SKM-1 (cell line): ENCODE measurements around the gene CACNA1C.

Experiments used
- DNase-seq: peaks from one replicate; lab custom pipeline; 2025; ENCODE audit not compliant: unreplicated experiment; lab: John Stamatoyannopoulos, UW

CACNA1C gene

DNA sequence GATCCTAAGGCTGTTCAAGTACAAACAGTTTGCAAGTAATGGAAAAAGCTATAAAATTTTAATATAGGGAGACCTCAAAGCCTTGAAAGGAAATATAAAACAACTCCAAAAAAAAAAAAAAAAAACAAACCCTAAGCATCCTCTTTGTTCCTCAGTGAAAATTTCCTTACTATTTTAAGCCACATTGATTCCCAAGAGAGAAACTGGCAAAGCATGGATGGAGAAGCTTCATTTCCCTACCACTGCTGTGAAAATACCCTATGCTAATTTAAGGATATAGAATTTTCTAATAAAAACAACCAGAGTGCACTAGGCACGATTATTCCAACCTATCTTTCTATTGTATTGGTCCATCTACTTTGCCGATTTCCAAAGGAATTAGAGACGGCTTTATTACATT is 283.1 kb downstream of the CACNA1C start:
- no peak for DNase-seq

GRCh38 chr12:2336409-2336829 is 283.6 kb downstream of the CACNA1C start:
- no peak for DNase-seq

DNA sequence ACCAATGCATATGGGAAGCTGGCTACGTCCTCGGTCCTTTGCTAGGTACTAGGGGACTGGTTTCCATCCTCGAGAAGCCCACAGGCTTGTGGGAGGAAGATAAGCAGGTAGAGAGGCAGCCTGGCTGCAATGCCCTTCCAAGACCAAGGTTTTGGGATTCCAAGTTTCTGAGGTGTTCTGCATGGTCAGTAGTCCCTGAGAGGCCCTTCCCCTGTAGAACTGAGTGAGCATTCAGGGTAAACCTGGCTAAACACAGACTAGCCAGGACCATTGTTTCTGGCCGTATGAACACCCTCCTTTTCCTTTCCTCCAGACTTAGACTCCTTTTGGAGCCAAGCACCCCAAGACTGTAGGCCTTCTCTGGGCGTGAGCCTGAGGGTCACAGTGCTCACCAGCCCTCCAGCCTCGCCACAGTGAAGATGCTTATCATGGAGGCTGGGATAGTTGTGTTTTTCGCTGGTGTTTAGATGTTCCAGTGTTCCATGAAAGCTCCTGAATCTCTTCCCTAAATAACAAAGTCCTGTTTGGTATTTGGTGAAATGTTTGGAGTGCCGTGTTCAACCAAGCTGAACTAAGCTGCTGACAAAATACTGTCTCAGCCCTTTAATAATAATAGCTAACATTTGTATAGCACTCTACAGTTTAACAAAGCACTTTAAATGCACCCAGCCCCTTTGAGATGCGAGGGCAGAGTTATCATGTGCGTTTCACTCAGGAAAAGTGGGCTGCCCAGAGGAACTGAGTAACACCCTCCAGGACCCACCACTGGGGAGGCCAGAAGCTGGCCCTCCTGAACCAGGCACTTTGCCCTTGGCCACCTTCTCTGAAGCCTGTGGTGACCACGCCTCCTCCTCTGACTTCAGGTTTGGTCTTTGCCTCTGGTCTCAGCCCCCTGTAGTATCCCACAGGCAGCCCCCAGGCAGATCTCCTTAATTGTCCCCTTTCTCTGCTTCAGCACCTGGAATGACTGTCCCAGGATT is 284.5 kb downstream of the CACNA1C start:
- no peak for DNase-seq

DNA sequence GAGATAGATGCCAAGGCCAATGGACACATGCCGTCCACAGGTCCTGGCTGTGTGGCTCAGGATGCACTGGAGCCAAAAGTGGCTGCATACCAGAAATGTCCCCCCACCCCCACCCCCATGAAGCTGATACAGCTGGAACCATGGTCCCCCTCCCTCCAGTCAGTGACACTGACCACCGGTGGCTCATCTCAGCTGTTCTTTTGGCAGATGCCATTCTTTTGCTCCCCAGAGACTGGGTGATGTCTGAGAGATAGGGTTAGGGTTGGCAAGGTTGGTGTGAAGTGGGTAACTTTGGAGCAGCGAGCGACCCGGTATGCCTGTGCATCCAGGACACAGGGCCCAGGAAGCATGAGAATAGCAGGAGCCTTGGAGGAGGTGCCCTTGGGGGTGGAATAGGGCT is 285.6 kb downstream of the CACNA1C start:
- DNase-seq, result no peak

DNA sequence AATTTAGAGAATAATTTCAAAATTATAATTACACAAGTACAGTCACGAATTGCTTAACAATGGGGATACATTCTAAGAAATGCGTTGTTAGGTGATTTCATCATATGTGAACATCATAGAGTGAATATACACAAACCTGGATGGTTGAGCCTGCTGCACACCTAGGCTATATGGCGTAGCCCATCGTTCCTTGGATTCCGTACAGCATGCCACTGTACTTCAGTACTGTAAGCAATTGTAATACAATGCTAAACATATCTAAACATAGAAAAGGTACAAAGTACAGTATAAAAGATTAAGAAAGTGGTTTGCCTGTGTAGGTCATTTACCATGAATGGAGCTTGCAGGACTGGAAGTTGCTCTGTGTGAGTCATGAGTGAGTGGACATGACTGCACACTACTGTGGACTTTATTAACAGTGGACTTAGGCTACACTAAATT is 286.2 kb downstream of the CACNA1C start:
- DNase-seq, result no peak

DNA sequence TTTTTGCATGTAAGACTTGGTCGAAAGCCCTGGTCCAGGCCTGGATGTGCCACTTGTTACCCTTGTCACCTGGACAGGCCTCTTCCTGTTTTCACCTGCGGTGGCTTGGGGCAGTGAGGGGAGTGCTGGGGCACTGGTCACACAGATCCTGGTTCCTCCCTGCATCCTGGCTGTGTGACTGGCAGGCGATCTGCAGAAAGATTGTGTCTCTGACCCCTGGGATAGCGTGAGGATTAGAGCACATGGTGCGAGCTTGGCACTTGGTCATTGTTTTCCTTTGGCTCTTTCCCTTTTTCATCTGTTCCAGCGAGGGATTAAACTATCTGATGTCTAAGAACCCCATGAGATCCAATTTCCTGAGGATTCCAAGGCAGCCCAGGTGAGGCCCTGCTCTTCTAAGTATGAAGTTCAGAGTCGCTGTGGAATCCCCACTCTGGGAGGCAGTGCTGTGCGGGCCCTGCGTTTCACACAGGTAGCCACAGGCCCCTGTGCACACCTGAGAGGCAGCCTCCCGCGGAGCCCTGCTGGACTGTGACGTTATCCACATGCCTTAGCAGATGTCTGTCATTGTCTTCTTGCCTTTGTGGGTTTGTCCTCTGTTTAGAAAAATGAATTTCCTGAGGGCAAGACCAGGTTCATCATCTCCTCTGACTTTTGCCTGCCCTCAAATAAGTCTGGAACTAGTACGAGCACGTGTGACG is 288.4 kb downstream of the CACNA1C start:
- no peak for DNase-seq

GRCh38 chr12:2341871-2342270 is 289.1 kb downstream of the CACNA1C start:
- peak; percentile 48 for DNase-seq

GRCh38 chr12:2343681-2344080 is 290.9 kb downstream of the CACNA1C start:
- no peak for DNase-seq

DNA sequence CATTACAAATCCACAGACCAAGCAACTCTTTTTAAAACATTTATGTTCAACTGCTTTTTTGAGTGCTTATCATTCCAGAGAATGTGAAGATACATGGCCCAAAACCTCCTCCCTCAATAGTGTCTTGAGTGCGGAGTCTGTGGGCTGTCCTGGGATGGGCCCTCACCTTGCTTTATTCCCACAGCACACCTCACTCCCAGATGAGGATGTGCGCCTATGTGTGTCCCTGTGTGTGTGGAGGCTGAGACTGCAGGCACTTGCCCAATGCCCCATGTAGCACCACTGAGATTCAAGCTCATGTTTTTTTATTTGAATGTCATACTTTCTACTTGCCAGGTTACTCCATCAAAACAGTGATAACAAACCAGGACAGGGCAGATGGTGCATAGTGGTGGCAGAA is 291.7 kb downstream of the CACNA1C start:
- DNase-seq, result no peak

GRCh38 chr12:2344885-2345284 is 292.1 kb downstream of the CACNA1C start:
- DNase-seq, result no peak

- no peak for DNase-seq
These were observed 293.1 kb downstream of the CACNA1C start for GRCh38 chr12:2345902-2346301.

GRCh38 chr12:2346416-2346815 is 293.6 kb downstream of the CACNA1C start:
- no peak for DNase-seq

GRCh38 chr12:2347137-2347843 is 294.5 kb downstream of the CACNA1C start:
- DNase-seq, result no peak

DNA sequence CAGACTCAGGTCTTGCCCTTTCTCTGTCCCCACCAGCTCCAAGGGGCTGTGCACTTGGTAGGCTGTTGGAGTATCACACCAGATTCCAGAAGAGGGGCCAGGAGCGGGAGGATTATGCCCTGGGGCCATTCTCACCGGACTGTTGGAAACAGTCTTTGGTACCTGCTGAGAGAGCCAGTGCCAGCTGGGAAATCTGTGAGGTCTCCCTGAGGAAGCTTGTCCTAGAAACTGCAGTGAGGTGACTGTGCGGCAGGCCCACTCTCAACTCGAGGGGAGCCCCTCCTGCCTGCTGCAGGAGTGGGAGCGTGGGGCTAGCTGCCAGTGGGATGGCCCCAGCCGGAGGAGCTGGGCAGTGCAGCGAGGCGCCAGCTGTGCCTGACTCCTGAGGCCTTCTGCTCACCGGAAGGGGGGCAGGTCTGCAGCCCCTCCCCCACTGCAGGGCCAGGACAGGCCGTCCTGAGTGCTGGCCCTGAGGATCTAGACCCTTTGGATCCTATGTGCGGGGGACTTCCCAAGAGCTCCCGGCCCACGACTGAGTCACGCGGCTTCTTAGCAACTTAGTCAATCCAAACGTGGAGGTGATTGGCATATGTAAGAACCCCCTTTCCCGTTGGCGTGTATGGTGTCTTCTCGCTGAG is 295.2 kb downstream of the CACNA1C start:
- DNase-seq, result no peak

DNA sequence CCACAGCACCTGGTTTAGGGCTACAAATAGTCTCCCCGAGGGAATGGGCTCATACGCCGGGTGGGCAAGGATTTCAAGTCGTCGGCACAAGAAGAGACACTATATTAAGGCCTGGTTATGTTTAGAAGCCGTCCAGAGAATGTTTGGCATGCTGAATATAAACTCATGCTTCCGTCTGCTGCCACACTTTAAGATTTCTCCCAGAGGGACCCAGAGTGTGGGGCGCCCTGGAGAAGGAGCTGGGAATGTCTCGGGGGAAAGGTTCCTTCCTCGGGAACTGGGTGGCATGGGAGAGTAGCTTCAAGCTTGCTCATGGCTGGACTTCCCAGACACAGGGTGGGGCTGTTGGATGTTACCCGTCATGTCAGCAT is 295.7 kb downstream of the CACNA1C start:
- DNase-seq, result no peak

DNA sequence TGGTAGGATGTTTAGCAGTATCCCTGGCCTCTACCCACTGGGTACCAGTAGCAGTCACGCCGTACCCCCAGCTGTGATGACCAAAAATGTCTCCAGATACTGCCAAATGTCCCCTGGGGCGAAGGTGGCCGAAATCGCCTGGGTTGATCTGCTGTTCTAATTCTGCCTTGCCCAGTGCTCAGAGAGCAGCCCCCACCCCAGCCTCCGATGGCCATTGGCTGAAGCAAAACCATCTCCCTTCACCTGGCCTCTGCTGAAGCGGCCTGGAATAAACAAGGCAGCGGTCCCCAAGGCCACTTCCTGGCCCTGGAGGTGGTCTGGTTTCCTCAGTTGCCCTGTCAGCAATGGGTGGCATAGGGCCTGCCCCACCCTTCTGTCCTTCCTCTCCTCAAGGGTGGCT is 298.4 kb downstream of the CACNA1C start:
- no peak for DNase-seq

DNA sequence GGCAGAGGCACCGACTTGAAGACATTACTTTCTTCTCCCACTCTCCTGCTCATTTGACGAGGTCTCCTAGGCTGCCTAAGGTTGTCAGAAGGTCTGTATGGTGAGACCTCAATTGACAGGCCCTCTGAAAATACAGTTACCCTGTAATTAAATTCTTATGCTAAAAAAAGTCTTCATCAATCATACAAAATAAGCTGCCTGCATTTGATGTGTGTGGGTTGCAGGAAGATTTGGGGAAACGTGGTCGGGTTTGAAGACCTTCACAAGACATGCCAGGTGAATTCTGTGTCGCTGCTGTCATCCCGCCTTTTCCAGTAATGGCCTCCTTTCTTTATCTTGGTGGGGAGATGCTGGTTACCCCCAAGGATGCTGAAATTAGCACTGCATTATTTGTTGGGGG is 299.4 kb downstream of the CACNA1C start:
- DNase-seq, result no peak

DNA sequence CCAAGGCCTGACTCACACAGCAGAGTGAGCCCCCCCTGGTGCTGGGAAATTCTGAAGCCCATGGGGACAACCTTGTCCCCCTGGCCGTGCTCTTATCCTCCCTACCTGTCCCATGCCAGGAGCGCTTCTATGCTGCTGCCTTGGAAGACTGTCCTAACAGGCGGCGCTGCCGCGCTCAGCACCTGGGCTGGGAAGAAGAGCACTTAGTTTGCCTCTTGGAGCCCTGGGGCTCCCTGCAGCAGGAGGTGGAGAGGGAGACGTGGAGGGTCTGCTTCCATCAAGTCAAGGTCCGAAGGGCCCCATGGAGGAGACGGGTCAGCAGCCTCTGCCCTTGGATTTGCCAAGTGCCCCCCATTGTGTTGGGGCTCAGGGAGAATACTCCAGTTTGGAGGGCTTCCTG is 300.5 kb downstream of the CACNA1C start:
- DNase-seq, result no peak

- DNase-seq, result no peak
These were observed 300.9 kb downstream of the CACNA1C start for GRCh38 chr12:2353691-2354090.

DNA sequence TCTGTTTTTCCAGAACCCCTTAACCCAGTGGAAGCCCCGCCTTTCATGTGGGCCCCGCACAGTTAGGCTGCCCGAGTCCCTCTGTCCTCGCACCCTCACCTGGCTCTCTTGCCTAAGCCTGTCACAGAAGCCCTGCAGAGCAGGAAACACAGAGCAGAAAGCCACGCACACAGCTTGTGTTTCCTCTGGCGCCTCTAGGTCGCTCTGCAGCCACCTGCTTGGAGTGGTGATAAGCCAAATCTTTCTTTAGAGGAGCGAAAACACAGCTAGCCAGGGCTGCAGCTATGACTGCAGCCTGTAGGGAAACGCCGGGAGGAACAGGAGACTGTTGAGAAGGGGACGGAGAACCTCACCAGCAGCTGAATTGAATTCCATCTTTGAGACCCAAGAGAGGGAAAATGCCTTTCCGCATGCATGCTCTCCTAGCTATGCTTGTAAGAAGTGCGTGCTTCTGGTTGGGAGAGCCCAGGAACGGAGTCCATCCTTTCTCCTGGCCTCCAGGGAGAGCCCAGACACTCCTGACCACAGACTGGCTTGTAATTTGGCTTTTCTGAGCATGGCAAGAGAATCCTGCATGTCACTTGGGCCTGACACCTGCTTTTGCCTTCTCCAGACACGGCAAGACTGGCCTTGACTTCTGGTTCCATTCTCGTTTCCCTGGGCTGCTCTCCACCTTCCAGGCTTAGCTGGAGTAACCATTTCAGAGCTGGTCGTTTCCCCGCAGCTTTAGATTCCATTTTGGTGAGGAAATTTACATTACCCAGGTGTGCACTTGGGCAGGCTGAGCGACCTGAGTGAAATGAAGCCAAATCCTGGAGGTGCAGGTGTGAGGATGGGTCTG is 301.6 kb downstream of the CACNA1C start:
- no peak for DNase-seq
